ES-I3 (cell line): ENCODE results near the gene RALY.

Experiments
- H3K36me3 ChIP-seq: 2 replicates; pipeline ENCODE4 v1.6.1; 2013; ENCODE audit warnings: mild to moderate bottlenecking, low read length, control low read depth, moderate library complexity; ENCODE audit not compliant: insufficient read depth
- H3K4me1 ChIP-seq: 2 replicates; pipeline ENCODE4 v1.6.1; 2013; ENCODE audit warnings: mild to moderate bottlenecking, control low read depth, low read length; ENCODE audit not compliant: insufficient read depth
- H3K9ac ChIP-seq: 2 replicates; pipeline ENCODE4 v1.6.1; 2013; ENCODE audit warnings: low read depth, mild to moderate bottlenecking, low read length, moderate library complexity
- H3K9me3 ChIP-seq: 2 replicates; pipeline ENCODE4 v1.6.1; 2013; ENCODE audit warnings: mild to moderate bottlenecking, low read length, moderate library complexity; ENCODE audit not compliant: control insufficient read depth, insufficient read depth

The RALY gene

DNA sequence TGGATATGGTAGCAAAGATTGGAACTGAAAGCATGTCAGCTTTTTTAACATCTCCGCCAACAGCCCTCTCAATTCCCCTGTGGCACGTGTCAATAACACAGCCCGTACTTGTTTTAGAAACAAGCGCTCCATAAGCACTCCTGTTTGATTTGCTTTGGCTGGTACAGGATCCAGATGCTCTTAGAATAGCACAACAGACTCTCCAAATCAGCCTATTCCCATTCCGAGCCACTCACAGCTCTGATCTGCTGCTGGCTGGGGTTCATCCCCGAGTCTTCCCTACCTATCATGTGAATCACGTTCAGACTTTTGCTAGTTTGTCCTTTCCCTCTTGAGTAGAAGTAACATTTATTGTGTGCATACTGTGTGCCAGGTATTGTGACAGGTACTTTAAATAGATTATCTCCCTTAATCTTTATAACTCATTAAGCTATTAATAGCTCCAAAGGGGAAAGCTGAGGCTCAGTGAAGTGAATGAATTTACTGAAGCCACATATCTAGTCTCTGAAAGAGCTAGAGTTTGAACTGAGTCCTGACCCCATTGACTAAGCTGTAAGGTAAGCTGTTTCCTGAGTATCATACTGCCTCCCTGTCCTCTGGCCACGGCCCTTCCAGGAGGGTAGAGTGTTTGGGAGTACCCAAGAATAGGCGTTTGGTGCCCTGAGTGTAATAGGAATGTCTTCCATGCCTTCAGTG is 46.7 kb downstream of the RALY start:
- Histone ChIP-seq H3K9ac (no peak overlapping the region), H3K36me3 (no peaks in the 10 kb centered on the region), H3K9me3 (no peaks in the 10 kb centered on the region), H3K4me1 (peaks cover 9% of the 10 kb centered on the region)

- Histone ChIP-seq H3K36me3 (no peaks in the 10 kb centered on the region), H3K9me3 (no peaks in the 10 kb centered on the region), H3K9ac (no peak overlapping the region), H3K4me1 (peaks cover 17% of the 10 kb centered on the region)
Measured at GRCh38 chr20:34041226-34041625, 47.5 kb downstream of the RALY start.

DNA sequence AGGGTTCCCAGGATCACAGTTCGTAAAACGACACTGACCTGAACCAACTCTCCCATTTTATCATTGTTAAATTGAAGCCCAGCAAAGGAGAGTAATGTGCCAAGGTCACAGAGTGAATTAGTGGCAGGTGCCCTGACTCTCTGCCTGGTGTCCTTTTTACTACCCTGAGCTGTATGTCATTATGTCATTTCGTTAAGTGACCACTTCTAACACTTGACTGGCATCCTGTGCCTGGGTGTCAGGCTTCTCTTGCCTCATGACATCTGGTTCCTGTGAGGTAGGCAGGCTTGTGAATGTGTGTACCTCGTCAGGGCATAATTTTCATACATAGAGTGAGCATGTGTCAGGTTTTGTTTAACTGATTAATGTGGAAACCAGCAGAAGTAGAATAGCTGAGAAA is 48.6 kb downstream of the RALY start:
- Histone ChIP-seq H3K9me3 (no peaks in the 10 kb centered on the region), H3K36me3 (no peaks in the 10 kb centered on the region; the same call in 1 of the 2 replicates), H3K4me1 (peaks cover 13% of the 10 kb centered on the region), H3K9ac (no peak overlapping the region)

- no peak overlapping the region for H3K9ac ChIP-seq
- no peaks in the 10 kb centered on the region; the same call in 1 of the 2 replicates for H3K36me3 ChIP-seq
- peaks cover 17% of the 10 kb centered on the region for H3K4me1 ChIP-seq
- H3K9me3 ChIP-seq: no peaks in the 10 kb centered on the region
Measured at GRCh38 chr20:34043025-34043424, 49.3 kb downstream of the RALY start.

GRCh38 chr20:34045294-34045693 is 51.6 kb downstream of the RALY start:
- Histone ChIP-seq H3K36me3 (no peaks in the 10 kb centered on the region; the same call in 1 of the 2 replicates), H3K4me1 (peaks cover 17% of the 10 kb centered on the region), H3K9ac (no peak overlapping the region), H3K9me3 (no peaks in the 10 kb centered on the region)

DNA sequence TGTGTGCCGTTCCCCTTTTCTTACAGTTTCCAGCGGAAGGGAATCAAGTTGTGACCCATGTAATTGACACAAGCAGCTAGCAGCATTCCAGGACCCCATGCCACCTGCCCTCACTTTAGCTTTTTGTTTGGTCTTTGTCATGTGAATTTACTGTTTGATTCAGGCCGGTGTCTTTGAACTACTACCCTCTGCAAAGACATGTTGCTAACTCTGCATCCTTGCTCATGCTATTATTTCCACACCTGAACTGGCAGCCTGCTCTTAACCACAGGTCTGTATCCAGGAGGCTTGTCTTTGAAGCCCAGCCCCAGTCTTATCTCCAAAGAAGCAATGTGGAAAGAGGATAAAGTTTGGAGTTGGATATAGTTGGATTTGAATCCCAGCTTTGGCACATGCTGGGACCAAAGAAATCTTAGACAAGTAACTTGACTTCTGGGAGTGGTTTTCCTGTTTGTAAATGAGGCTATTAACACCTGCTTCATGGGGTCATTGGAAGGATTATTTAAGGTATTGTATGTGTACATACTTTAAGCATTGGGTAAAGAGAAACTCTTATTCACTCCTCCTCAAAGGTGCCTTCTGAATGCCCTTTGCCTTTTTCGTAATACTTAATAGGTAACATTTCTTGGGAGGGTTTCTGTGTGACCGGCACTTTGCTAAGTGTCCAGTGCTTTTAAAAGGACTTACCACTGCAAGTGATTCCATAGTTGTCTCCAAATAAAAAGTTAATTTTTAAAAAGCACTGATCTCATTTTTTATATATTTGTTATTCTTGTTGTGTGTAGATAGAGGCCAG is 52.4 kb downstream of the RALY start:
- Histone ChIP-seq H3K36me3 (no peaks in the 10 kb centered on the region; the same call in 1 of the 2 replicates), H3K4me1 (peaks cover 17% of the 10 kb centered on the region), H3K9ac (no peak overlapping the region), H3K9me3 (no peaks in the 10 kb centered on the region)

DNA sequence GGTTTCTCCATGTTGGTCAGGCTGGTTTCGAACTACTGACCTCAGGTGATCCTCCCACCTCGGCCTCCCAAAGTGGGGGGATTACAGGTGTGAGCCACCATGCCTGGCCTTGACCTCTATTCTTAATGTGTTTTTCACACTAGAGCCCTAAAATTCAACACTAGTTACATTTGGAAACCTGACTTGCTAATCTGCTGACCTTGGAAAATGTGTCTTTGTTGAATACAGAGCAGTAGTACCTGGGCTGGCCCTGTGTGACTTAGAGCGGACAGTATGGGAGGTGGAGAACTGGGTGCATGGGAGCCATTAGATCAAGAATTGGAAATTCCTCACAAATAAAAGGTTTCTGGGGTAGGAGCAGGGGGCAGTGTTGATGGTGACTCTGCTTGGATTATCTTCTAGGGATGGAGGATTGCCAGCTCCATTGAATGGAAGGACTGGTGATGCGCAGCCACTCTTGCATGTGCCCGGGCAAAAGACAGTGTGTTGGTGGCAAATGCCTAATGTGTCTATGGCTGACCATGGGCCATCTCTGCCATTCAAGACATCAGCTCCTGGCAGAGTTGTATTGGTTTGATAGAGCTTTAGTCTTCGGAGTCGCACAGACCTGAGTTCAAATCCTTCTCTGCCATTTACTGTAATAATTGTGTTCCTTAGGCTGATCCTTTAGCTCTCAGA is 53.4 kb downstream of the RALY start:
- Histone ChIP-seq H3K9me3 (no peaks in the 10 kb centered on the region), H3K4me1 (peaks cover 17% of the 10 kb centered on the region), H3K9ac (no peak overlapping the region), H3K36me3 (no peaks in the 10 kb centered on the region; the same call in 1 of the 2 replicates)

GRCh38 chr20:34047917-34048316 is 54.2 kb downstream of the RALY start:
- Histone ChIP-seq H3K9me3 (no peaks in the 10 kb centered on the region), H3K36me3 (no peaks in the 10 kb centered on the region; the same call in 1 of the 2 replicates), H3K4me1 (peaks cover 17% of the 10 kb centered on the region), H3K9ac (no peak overlapping the region)

GRCh38 chr20:34049389-34049788 is 55.7 kb downstream of the RALY start:
- Histone ChIP-seq H3K4me1 (peaks cover 21% of the 10 kb centered on the region), H3K9me3 (no peaks in the 10 kb centered on the region), H3K36me3 (no peaks in the 10 kb centered on the region; the same call in 1 of the 2 replicates), H3K9ac (no peak overlapping the region)

- Histone ChIP-seq H3K4me1 (peaks cover 20% of the 10 kb centered on the region), H3K9me3 (no peaks in the 10 kb centered on the region), H3K36me3 (no peaks in the 10 kb centered on the region; the same call in 1 of the 2 replicates), H3K9ac (no peak overlapping the region)
Measured at GRCh38 chr20:34049897-34050695, 56.4 kb downstream of the RALY start.

GRCh38 chr20:34052414-34052813 is 58.7 kb downstream of the RALY start:
- Histone ChIP-seq H3K9ac (no peak overlapping the region), H3K4me1 (peaks cover 6% of the 10 kb centered on the region), H3K9me3 (no peaks in the 10 kb centered on the region), H3K36me3 (no peaks in the 10 kb centered on the region)

DNA sequence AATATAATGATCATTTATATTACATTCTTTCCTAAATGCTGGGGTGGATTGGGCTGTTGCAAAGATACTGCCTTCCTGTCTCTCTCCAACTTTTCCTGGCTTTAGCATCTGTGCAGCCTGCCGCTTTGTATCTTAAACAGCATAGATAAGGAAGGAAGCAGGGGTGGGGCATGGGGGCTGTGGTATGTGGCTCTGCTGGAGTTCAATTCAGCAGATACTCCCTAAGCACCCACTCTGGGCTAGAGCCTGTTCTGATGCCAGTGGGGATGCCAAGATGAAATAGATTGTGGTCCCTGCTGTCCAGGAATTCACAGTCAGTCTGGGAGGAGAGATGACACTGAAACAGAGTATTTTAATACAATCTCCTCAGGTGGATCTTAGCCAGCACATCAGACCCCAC is 61.6 kb downstream of the RALY start:
- no peaks in the 10 kb centered on the region for H3K36me3 ChIP-seq
- peaks cover 4% of the 10 kb centered on the region; the same call in 1 of the 2 replicates for H3K4me1 ChIP-seq
- no peak overlapping the region for H3K9ac ChIP-seq
- H3K9me3 ChIP-seq: no peaks in the 10 kb centered on the region

DNA sequence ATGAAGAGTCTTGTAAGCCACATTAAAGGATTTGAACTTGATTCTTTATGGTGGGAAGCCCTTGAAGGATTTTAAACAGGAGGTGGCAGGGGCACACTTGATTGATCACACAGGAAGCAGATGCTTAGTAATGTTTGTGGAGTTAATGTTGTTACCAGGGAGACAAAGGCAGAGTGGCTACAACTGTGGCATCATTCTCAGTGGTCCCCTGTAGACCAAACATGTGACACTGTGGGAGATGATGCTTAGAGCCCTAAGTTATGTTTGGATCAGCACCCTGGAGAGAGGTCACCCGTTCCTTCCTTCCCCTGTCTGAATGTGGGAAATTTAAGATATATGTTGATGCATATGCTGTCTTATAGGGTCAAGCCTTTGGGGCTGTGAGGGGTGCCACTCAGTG is 65.1 kb downstream of the RALY start:
- Histone ChIP-seq H3K9me3 (no peaks in the 10 kb centered on the region), H3K36me3 (no peaks in the 10 kb centered on the region), H3K4me1 (peaks cover 3% of the 10 kb centered on the region; the same call in 1 of the 2 replicates), H3K9ac (no peak overlapping the region)

GRCh38 chr20:34060970-34061369 is 67.3 kb downstream of the RALY start:
- Histone ChIP-seq H3K9me3 (no peaks in the 10 kb centered on the region), H3K36me3 (no peaks in the 10 kb centered on the region), H3K4me1 (no peaks in the 10 kb centered on the region; the same call in 1 of the 2 replicates), H3K9ac (no peak overlapping the region)
